ENCODE results near the gene SLC28A2. TPM values are rescaled to one million over a fixed set of nuclear protein-coding genes. Genes with fewer than 3 reads are reported as not detected.
A peak's percentile ranks its signal among the peaks of the same experiment; 100 is the strongest.
"Not testable (repeated sequence)": the region's sequence is repeated elsewhere in the genome, so short reads cannot be mapped to it uniquely, and the experiment has no call there.

SLC28A2 gene
- total RNA-seq, 1 experiment from 2014 or later = not detected

DNA sequence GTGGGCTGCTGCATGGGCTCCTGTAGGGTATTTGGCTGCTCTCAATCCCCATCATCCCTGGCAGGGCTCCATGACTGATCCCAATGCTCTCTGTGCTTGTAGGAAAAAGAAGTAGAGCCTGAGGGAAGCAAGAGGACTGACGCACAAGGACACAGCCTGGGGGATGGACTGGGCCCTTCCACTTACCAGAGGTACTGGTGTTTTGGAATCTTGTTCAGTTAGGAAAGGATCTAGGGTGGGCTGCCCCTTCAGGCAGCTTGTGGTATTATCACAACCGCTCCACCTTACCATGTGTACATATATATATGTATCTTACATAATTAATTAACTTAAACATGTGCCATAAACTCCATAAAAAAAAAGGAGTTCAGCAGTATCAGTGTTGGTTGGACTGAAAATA, 1.3 kb downstream of the SLC28A2 start:
- Histone ChIP-seq H3K4me3 (ENCODE audit: low read depth, low read length, poor library complexity, severe bottlenecking) (no peak overlapping the region), H3K27me3 (replicated peaks; ENCODE audit: insufficient read depth, low read depth, low read length, poor library complexity) (no peaks in the 10 kb centered on the region), H3K27ac (ENCODE audit: low read depth, low read length, poor library complexity, severe bottlenecking) (no peak overlapping the region), H3K9me3 (ENCODE audit: low read depth, low read length, poor library complexity, severe bottlenecking) (no peaks in the 10 kb centered on the region), H3K4me1 (ENCODE audit: insufficient read depth, low read length, poor library complexity, severe bottlenecking) (no peaks in the 10 kb centered on the region), H3K36me3 (ENCODE audit: insufficient read depth, low read length, poor library complexity, severe bottlenecking) (no peaks in the 10 kb centered on the region)
- intact Hi-C loops (cut with micrococcal nuclease; ENCODE audit: unreplicated experiment) = no loop called here
- BruUV-seq (replicated peaks) = no TSS peak
- POLR2A ChIA-PET (ENCODE audit: low non-redundant PET) = no interaction called here
- CTCF ChIA-PET = no interaction called here
- TF ChIP-seq CTCF (conservative IDR thresholded peaks at IDR 0.05; ENCODE audit: low read depth, low read length) (peak; percentile 54), EZH2 (IDR thresholded peaks at IDR 0.05; ENCODE audit: borderline replicate concordance, low read depth, low read length, poor library complexity, severe bottlenecking) (no peak)
- peak; percentile 24 for DNase-seq (ENCODE audit: low spot score)

- ChIA-PET CTCF (interaction anchor here (0.6 kb wide), 1 partner anchor 57 kb away, joined by 7 read pairs; no protein-coding TSS in a partner anchor), POLR2A (ENCODE audit: low non-redundant PET) (no interaction called here)
- Histone ChIP-seq H3K36me3 (ENCODE audit: insufficient read depth, low read length, poor library complexity, severe bottlenecking) (no peaks in the 10 kb centered on the region), H3K27me3 (replicated peaks; ENCODE audit: insufficient read depth, low read depth, low read length, poor library complexity) (no peaks in the 10 kb centered on the region), H3K4me3 (ENCODE audit: low read depth, low read length, poor library complexity, severe bottlenecking) (no peak overlapping the region), H3K27ac (ENCODE audit: low read depth, low read length, poor library complexity, severe bottlenecking) (no peak overlapping the region), H3K9me3 (ENCODE audit: low read depth, low read length, poor library complexity, severe bottlenecking) (no peaks in the 10 kb centered on the region), H3K4me1 (ENCODE audit: insufficient read depth, low read length, poor library complexity, severe bottlenecking) (no peaks in the 10 kb centered on the region)
- TF ChIP-seq EZH2 (IDR thresholded peaks at IDR 0.05; ENCODE audit: borderline replicate concordance, low read depth, low read length, poor library complexity, severe bottlenecking) (no peak), CTCF (conservative IDR thresholded peaks at IDR 0.05; ENCODE audit: low read depth, low read length) (no peak)
- no TSS peak for BruUV-seq (replicated peaks)
- DNase-seq (ENCODE audit: low spot score) = no peak
- intact Hi-C loops (cut with micrococcal nuclease; ENCODE audit: unreplicated experiment) = no loop called here
Measured at GRCh38 chr15:45254405-45254804, 2.4 kb downstream of the SLC28A2 start.

DNA sequence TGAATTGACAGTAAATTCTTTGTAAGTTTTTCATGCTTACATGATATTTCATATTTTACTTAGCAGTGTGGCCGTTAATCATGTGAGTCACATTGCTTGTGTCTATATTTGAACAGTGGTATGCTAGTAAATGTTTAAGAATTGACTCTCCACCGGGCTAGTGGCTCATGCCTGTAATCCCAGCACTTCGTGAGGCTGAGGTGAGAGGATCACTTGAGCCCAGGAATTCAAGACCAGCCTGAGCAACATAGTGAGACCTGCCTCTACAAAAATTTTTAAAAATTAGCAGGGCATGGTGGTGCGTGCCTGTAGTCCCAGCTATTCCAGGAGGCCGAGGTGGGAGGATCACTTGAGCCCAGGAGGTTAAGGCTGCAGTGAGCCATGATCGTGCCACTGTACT, 2.8 kb downstream of the SLC28A2 start:
- H3K4me1 ChIP-seq (ENCODE audit: insufficient read depth, low read length, poor library complexity, severe bottlenecking); H3K9me3 ChIP-seq (ENCODE audit: low read depth, low read length, poor library complexity, severe bottlenecking); intact Hi-C loops (cut with micrococcal nuclease; ENCODE audit: unreplicated experiment); H3K27ac ChIP-seq (ENCODE audit: low read depth, low read length, poor library complexity, severe bottlenecking); H3K4me3 ChIP-seq (ENCODE audit: low read depth, low read length, poor library complexity, severe bottlenecking); DNase-seq (ENCODE audit: low spot score); POLR2A ChIA-PET (ENCODE audit: low non-redundant PET); H3K36me3 ChIP-seq (ENCODE audit: insufficient read depth, low read length, poor library complexity, severe bottlenecking); BruUV-seq (replicated peaks); H3K27me3 ChIP-seq (replicated peaks; ENCODE audit: insufficient read depth, low read depth, low read length, poor library complexity): not testable (repeated sequence)
- CTCF ChIA-PET = interaction anchor here (0.6 kb wide), 1 partner anchor 56 kb away, joined by 7 read pairs; no protein-coding TSS in a partner anchor

DNA sequence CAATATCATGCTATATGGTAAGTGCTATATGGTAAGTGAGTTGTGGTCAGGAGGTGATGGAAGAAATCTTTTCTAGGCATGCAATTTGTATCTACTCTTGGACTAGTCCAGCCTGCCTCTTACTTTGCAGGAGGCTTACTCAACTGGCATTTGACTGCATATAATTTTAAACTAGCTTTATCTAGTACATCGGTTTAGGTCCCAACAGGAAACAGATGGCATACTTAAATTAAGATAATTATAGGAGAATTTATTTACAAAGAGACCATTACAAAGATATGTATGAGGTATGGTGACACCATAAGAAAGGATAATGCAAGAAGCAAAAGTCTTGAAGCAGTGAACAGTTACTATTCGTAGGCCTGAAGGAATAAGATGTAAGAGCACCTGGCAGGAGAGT, 7.8 kb downstream of the SLC28A2 start:
- no peak for TF ChIP-seq CTCF (conservative IDR thresholded peaks at IDR 0.05; ENCODE audit: low read depth, low read length)
- TF ChIP-seq EZH2 (IDR thresholded peaks at IDR 0.05; ENCODE audit: borderline replicate concordance, low read depth, low read length, poor library complexity, severe bottlenecking) = no peak
- H3K27ac ChIP-seq (ENCODE audit: low read depth, low read length, poor library complexity, severe bottlenecking) = no peak overlapping the region
- no peak for DNase-seq (ENCODE audit: low spot score)
- H3K9me3 ChIP-seq (ENCODE audit: low read depth, low read length, poor library complexity, severe bottlenecking) = no peaks in the 10 kb centered on the region
- BruUV-seq (replicated peaks) = no TSS peak
- CTCF ChIA-PET = no interaction called here
- intact Hi-C loops (cut with micrococcal nuclease; ENCODE audit: unreplicated experiment) = no loop called here
- POLR2A ChIA-PET (ENCODE audit: low non-redundant PET) = no interaction called here
- H3K4me1 ChIP-seq (ENCODE audit: insufficient read depth, low read length, poor library complexity, severe bottlenecking) = no peaks in the 10 kb centered on the region
- H3K27me3 ChIP-seq (replicated peaks; ENCODE audit: insufficient read depth, low read depth, low read length, poor library complexity) = no peaks in the 10 kb centered on the region
- H3K36me3 ChIP-seq (ENCODE audit: insufficient read depth, low read length, poor library complexity, severe bottlenecking) = no peaks in the 10 kb centered on the region
- H3K4me3 ChIP-seq (ENCODE audit: low read depth, low read length, poor library complexity, severe bottlenecking) = no peak overlapping the region
